HL-60/S4 (cell line): ENCODE measurements around the gene RXRB.

ENCODE experiments used
- in situ Hi-C: fragments of 300-500 bp; cut with MboI; formaldehyde crosslinking; loops from 2 replicates; pipeline ENCODE4 v1.14.3; 2022; ENCODE audit warnings: low sequenced_read_pairs

RXRB gene

DNA sequence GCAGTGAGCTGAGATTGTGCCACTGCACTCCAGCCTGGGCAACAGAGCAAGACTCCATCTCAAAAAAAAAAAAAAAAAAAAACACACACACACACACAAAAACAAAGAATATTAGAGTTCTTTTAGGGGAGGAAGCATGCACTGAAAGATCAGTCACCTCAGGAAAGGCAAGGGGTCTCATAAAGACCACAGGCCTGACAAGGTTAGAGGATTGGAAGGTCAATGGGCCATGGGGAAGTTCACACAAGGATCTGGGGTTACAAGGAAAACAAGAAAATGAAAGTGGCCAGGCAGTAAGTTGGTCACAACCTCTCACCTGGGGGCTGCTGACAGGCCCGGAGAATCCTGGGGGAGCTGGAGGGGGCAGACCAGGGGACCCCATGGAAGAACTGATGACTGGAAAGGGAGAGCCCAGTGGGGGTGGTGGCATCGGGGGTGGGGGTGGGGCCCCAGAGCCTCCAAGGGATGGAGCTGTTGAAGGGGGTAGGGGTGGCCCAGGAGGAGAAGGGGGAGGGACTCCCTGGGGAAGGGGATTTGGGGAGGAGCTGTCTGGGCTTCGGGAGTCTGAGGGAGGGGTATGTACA is 1.5 kb downstream of the RXRB start:
- in situ Hi-C loops = no loop called here

DNA sequence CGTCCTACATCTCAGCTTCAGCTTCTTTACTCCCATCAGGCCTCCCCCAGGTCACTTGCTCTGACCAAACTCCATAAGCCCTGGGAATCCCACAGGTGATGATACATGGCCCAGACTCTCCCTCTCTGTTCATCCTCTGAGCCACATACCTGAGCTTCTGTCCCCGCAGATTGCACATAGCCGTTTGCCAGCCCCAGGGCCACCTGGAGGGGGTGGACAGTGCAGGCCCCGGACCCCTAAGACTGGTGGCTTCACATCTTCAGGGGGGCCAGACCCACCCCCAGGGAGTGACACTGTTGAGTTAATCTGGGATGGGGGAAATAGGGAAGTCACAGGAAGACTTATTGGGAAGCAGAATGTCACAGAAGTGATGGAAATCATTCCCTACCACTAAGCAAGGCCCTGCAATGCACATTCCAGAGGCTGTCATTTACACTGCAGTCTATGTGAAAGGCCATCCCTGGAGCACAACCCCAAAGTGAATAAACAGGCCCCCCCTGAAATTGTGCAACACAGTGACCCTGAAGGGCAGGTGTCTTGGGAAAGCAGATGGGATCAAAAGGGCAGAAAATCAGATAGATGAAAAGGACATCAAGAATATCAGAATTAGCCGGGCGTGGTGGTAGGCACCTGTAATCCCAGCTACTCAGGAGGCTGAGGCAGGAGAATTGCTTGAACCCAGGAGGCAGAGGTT is 2.2 kb downstream of the RXRB start:
- in situ Hi-C loops = no loop called here

DNA sequence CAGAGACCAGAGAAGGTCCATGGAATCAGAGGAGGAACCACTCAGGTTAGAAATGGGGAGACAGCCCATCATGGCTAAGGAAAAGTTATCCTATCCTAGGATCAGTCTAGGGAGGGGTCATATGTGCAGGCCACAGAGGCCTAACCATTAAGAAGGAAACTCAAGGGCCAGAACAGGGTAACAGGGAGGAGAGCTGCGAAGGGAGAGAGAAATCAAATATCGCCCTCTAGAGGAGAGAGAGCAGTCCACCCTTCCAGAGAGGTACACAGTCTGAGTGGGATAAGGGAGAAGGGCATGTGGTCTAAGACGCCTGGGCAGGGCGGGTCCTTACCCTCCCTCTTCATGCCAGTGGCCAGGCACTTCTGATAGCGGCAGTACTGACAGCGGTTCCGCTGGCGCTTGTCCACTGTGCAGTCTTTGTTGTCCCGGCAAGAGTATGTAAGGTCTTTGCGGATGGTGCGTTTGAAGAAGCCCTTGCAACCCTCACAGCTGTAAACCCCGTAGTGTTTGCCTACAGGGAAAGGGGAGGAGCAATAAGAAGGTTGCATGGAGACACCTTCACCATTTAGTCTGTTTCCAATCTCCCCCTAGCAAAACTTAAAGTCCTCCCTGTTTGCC is 2.9 kb downstream of the RXRB start:
- in situ Hi-C loops = no loop called here

DNA sequence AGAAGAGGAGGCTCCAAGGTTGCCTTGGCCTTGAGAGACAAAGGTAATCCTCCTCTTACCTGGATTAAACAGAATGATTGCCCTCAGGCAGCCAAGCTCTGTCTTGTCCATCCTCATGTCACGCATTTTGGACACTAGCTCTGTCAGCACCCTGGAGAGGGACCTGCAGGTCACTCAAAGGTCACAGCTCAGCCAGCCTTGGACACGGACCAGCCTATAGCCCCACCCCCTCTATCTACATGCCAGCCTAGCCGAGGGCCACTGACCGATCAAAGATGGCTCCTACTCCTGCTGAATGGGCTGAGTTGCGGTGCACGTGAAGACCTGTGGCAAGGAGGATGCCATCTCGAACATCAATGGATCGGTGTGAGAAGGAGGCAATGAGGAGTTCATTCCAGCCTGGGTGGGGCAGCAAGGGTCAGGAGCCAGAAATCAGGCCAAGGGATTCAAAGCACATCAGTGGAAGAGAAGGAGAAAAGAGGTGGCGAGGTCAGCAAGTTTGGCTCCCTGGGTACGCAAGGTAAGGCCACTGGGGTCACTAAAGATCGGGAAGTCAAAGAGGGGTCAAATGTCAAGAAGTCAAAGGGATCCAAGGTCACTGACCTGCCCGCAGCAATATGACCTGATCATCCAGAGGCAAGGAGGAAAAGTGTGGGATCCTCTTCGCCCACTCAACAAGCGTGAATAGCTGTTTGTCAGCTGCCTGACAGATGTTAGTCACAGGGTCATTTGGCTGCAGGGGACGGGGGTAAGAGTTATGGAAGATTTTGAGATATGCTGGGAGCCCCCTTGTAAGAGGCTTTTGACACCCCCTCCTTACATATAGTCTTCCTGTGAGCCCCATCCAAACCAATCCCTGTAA is 4.9 kb downstream of the RXRB start:
- in situ Hi-C loops = no loop called here

DNA sequence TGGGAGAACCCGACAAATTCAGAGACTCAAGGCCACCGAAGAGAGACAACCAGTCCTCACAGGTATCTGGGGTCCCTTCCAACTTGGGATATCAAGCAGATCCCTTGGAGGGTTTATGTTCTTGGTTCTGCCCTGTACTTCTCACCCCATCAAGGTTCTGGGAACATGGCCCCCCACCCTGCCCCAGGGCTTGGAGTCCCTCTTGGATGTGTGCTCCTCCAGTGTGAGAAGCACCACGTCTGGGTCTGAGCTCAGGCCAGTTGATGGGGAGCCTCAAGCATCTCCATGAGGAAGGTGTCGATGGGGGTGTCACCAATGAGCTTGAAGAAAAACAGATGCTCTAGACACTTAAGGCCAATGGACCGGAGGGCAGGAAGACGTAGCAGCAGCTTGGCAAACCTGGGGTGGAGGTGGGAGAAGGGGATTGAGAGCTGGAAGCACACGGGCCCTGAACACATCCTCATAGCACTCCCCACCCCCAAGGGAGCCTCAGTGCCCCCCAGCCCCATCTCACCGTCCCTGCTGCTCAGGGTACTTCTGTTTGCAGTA is 6.0 kb downstream of the RXRB start:
- in situ Hi-C loops = no loop called here

DNA sequence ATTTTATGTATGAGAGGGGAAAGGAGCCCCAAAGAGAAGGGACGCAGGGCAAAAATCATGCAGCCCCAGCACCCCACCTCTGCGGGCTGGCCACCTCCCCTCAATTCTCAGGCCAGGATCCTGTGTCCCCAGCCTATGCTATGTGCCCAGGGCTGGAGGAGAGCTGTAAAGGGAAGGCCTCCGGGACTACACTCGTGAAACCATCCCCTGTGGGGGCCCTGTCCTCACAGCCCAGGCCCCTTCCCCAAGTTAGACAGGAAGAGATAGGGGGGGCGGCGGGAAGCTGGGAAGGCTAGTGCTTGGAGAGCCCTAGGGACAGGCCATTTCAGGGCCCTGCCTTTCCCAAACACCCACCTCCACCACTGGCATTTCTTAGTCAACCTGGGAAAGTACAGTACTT is 6.8 kb downstream of the RXRB start:
- in situ Hi-C loops = no loop called here

DNA sequence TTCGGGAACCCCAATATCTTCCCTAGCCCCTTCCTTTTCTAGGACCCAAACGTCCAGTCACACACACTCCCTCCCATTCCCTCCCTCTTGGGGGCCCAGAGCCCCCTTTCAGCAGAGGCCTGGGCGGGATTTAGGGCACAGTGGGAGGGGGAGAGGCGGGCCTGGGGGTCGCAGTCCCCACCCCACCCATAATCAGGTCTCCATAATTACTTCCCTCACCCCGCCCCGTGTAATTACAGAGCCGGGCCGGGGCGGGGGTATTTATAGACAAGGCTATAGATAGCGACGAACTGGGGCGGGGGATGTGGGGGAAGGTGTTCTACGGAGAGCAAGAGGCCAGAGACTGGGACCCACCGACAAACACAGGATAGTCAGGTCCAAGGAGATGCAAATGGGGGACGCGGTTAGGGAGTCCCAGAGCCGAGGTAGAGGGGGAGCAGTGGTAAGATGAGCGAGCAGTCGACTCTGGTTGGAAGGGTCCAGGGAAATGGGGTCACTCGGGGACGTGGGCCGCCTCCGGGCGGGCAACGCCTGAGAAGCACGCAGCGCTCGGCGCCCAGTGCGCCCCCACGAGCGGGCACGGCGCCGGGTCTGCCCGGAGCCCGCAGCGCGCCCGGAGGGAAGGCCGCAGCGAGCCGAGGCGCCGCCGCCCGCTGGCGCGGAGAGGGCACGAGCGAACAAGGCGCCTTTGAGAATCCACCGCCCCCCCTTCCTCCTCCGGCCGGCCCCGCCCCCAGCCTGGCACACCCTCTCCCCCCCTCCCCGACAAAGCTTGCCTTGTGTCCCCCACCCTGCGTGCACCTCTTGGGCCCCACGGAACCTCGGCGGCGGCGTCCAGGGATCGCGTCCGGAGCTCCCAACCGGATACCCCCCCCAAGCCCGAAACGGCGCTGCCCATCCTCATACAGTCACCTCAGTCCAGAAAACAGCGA is 7.5 kb downstream of the RXRB start:
- in situ Hi-C loops = no loop called here

DNA sequence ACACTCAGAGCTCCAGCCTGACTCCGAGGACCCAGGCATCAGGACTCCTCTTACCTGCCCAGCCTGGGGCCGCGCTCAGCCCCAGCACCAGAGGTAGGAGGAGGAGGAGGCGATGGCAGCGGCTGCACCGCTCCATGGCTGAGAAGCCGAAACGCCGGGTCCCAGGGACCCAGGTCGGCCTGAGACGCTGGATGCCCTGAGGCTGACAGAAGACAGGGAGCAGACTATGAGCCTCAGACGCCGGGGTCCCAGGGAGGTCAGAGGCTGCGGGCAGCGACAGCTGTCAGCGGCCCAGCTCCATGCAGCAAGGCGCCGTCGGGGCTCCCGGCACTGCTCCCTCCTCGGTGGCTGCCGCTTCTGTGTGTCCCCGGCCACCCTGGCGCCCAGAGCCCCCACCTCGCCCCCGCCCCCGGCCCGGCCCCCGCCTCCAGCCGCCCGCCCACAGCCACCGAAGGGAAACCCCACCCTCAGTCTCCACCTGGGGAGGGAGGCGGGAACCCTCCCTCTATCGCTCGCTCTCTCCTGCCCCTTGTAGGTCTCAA is 8.3 kb downstream of the RXRB start, which contains the start of gene COL11A2:
COL11A2 (minus strand) TSS at position 363 of the 542 bp plus-strand sequence; CDS start at position 136, 227 bp downstream.
- in situ Hi-C loops = no loop called here

DNA sequence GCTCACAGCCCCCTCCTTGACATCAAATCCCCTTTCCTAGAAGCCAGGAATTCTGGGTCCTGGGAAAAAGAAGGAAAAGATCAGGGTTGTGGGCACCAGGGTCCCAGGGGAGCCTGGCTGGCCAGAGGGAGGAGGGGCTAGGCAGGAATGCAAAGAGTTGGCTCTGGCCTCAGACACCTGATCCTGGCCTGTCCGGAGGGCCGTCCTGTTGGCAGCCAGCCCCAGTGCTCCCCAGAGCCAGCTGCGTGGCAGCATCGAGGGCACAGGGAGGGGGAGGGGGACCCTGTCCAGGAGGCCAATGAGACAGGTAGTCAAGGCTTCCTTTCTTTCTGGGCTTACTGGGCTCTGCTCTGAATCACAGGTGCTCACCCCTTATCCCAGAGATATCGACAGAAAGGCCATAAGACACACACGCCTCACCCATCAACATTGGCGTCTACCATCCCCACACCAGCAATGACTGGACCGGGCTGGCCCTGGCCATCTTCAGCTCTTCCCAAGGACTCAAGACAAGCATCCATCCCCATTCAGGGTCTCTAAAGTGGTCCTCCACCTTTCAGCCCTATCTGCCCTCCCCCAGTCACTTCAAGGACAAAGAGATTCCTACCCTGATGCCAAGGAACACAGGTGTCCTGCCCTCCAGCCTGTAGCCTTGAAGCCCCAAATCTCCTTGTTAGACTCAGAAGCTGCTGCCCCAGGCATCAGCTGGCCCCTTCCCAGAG is 8.9 kb downstream of the RXRB start:
- in situ Hi-C loops = no loop called here

DNA sequence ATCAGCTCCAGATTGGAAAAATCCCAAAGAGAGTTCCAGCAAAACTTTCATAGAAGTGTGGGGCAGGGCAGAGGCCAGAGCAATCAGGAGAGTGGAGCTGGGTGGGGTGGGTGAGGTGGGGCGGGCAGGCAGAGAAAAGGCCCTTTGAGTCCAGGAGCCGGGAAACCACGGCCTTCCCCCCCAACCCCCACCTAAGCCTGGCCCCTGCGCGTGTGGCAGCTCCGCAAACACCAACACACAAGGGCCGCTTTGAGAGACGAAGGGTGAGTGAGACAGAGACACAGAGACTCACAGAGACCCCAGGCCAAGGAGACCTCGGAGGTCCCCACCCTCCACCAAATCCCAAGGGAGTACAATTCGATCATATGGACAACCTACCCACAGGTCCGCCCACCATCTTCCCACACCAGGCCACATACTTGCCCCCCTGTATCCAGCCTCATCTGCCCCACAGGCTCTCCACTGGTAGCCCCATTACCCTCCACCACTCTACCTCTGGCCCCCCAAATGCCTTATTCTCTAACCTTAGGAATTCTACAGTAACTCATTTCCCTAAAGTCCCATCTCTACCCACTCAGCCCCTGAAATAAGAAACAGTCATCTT is 9.9 kb downstream of the RXRB start:
- in situ Hi-C loops = no loop called here

DNA sequence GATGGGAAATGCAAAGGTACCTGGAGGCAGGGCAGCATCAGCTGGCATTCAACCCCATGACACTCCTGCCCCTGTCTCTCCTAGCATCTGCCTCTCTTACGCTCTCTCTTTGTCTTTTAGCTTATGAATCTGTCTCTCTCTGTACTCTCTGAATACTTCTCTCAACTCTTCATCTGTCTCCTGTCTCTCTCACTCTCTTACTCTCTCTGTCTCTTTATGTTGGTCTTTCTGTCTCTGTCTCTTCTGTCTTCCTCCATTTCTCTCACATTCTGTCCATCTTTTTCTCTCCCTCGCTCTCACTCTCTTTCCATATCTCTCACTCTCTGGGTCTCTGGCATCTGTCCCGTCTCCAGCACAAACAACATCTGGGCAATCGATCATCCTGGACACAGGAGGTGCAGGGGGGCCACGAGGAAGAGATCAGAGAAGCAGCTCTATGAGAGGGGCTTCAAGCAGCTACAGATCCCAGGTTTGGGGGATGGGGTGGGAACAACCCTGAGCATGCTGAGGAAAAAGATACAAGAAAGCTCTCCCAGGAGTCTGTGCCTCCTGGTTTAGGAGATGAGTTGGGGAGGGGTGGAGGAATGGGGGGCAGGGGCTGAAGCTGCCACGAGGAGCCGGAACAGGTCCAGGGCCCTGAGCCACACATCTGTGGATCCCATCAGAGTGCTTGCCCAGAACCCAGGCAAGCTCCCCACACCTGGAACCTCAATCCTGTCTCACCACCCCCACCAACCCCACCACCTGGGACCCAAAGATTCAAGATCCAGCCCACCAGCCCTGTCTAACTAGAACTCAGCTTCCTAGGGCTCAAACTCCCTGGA is 10.6 kb downstream of the RXRB start:
- in situ Hi-C loops = no loop called here

DNA sequence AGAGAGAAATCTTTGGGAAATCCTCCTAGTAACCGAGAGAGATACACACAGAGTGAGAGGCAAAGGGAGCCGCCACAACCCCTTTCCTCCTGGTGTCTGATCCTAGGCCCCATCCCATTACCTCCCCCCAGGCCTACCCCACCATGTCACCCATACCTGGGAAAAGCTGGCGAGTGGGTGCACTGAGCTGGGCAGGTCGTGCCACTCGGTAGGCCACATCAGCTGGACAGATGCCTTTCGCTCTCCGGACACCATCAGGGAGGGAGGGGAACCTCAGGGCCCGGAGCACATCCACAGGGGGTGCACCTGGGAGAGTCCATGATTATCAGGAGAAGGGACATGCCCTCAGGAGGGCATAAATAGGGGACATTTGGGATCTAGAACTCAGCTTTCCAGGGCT is 11.3 kb downstream of the RXRB start:
- in situ Hi-C loops = no loop called here

DNA sequence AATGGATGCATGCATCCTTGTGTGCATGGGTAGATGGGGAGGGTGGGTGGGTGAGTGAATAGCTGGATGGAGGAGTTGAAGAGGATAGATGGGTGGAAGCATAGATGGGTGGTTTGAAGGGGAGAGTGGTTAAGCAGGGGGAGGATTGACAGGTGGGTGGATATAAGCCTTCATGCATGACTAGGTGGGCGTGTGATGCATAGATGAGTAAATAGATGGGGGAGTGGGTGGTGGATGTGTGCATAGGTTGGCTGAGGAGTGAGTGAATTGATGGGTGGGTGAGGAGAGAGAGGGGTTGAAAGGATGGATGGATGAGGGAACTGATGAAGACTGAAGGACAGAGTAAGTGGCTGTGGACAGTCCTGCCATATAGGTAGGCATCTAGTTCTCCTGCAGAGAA is 12.7 kb downstream of the RXRB start:
- in situ Hi-C loops = no loop called here

DNA sequence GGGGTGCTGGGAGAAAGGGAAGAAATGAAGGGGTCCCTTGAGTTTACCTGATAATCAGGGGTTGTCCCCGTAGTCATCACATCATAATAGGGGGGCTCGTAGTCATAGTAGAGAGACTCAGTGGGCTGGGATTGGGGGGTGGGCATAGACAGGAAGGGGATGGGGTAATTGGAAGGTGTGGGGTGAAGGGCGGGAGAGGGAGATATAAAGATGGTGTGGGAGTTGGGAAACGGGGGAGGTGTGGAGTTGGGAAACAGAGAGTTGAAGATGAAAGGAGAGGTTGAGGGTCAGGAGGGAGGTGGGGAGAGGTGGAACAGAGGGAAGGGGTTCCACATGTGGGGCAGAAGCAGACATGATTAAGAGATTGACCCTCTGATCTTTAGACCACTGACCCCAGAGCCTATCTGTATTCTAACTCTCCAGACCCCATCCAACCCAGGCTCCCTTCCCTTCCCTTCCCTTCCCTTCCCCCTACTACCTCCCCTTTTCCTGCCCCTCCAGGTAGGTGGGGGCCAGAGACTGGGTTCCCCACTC is 14.7 kb downstream of the RXRB start:
- in situ Hi-C loops = no loop called here

DNA sequence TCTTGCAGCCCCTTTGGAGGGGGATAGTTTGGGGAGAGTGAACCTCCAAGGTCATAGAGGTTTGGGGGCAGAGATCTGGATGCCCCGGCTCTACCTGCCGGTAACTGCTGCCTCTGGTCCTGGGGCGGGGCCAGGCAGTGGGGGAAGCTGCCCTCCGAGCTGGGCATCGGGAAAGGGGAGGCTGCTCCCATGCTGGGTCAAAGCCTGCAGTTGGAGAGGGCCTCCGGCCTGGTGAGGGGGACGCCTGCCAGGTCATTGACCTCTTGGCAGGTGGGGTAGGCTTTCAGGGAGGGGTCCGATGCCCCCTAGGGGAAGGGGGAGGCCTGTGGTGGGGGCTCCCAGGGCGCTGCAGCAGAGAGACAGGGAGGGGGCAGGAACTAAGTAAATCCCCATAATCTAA is 15.3 kb downstream of the RXRB start:
- in situ Hi-C loops = no loop called here

DNA sequence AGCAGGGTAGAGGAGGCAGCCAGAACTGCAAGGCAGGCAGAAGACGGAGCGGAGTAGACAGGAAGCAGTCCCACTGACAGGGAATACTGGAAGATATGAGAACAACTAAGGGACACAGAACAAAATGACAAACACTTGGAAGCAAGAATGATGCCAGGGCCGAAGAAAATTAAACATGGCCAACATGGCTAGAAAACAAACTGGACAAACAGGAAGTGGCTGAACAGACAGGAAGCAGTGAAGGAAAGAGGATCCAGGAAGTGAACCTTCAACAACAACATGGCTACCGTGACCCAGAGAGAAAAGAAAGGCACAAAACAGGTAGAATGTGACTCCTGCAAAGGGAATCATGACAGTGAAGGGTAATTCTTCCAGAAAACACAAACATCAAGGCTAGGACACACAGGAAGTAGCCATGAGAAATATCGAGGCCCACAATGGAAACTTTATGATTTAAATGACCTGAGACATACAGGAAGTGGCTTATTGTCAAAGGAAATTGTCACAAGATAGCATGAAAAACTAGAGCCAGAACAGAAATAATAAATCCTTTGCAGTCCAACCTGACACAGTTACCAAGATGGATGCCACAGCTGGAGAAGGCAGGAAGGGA is 17.3 kb downstream of the RXRB start:
- in situ Hi-C loops = no loop called here

DNA sequence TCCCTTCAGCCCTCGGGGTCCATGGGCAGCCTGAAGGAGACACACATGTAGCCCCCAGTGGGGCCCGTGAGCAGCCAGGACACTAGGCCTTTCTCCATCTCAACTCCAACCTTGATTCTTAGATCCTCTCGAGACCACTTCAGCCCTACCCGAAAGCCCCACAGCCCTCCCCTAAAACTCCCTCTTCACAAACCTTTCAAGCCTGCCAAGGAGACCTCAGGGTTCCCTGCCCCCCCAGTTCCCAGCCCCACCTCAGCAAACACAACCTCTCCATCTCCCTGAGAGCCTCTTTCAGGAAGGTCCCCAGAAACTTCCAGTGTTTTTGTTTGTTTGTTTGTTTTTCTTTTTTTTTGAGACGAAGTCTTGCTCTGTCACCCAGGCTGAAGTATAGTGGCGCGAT is 19.3 kb downstream of the RXRB start:
- in situ Hi-C loops = no loop called here
